ENCODE measurements around the gene GNPNAT1.
"Not testable (repeated sequence)": the region's sequence is repeated elsewhere in the genome, so short reads cannot be mapped to it uniquely, and the experiment has no call there.

The GNPNAT1 gene

GRCh38 chr14:52790011-52790755, 1.2 kb downstream of the GNPNAT1 start:
- no peak for DNase-seq (ENCODE audit: low spot score)

- no peak for DNase-seq (ENCODE audit: low spot score)
Observed at GRCh38 chr14:52789118-52789517, 2.3 kb downstream of the GNPNAT1 start.

DNA sequence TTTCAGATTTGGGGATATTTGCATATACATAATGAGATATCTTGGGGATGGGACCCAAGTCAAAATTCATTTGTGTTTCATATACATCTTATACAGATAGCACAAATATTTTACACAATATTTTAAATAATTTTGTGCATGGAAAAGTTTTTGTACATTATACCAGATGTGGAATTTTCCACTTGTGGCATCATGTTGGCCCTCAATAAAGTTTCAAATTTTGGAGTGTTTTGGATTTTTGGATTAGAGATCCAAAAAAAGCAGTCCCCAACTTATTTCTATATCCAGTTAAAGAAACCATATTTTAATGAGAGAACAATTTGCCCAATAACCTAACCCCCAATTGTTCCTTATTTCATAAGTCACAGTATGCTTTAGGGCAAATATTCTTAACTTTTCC, 4.5 kb downstream of the GNPNAT1 start:
- DNase-seq (ENCODE audit: low spot score) = no peak

DNA sequence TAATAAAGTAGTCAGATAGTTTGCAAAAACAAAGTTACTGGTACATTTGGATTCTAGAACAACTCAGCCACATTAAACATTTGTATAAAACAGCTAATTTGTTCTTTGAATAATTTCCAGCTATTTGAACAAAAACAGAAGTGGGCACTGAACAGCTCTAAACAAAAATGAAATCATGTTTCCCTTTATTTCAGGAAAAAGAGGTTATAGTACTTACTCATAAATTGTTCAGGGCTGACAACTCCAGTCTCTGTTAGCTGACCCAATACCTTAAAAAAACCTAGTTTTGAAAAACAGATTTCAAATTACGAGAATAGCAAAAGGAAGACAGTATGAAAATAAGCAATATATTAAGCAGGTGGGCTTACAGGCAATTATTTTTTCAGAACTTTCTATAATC, 8.2 kb downstream of the GNPNAT1 start:
- DNase-seq (ENCODE audit: low spot score) = no peak

DNA sequence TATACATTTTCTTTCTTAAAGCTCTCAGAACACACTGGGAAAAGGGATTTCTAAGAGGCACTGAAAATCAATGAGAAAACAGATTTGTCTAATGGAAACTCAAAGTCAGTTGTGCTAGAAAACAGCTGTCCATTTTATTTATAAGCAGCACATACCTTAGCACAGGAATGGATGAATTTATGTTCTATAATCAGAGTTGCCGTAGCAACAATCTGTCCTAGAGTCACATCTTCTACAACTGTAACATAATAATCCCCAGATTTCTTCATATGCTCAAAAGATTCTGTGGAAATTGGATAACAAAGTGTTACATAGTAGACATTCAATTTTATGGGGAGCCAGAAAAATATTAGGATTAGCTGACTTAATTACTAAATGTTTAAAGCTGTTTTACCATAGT, 9.8 kb downstream of the GNPNAT1 start:
- DNase-seq (ENCODE audit: low spot score) = no peak

GRCh38 chr14:52780893-52781292, 10.5 kb downstream of the GNPNAT1 start:
- DNase-seq (ENCODE audit: low spot score) = no peak

DNA sequence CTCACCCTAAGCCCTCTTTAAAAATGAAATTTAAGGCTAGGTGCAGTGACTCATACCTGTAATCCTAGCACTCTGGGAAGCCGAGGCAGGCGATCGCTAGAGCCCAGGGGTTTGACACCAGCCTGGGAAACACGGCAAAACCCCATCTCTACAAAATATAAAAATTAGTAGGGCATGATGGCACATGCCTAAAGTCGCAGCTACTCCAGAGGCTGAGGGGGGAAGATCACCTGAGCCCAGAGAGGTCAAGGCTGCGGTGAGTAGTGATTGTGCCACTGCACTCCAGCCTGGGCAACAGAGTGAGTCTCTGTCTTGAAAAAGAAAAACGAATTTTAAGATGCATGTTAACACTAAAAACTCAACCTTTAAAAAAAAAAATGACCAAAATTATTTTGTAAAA, 12.7 kb downstream of the GNPNAT1 start:
- DNase-seq (ENCODE audit: low spot score) = no peak

DNA sequence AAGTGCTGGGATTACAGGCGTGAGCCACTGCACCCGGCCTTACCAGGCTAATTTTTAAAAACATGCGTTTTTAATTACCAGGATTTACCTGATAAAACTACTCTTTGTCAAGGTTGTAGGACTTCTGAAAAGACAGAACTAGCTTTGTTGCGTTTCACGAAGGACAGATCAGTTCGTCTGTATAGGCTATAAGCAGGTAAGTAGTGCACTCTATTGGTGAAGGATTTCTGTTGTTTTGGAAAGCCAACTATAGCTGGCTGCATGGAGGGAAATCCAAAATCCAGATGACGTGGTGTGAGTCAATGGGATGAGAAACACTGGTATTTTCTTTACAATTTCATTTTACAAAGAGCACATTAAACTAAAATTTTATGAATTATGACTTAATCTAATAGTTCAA, 14.6 kb downstream of the GNPNAT1 start:
- DNase-seq (ENCODE audit: low spot score) = no peak

DNA sequence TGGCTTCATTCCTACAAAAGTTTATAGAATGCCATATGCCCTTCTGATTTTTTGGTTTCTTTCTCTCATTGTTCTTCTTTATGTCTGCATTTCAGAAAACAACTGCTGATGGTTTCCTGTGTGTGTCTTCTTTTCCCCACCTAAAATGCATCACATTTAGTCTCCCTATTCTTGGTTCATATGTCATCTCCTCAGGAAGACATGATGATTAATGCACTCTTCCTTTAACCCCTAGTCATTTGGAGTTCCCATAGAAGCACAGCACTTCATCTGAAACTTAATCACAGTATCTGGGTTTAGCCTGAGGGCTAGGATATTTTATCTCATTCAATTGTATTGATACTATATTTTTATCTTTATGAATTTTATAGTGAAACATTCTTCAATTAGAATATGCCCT, 21.5 kb downstream of the GNPNAT1 start:
- no peak for DNase-seq (ENCODE audit: low spot score)

GRCh38 chr14:52767058-52767833, 24.2 kb downstream of the GNPNAT1 start:
- DNase-seq (ENCODE audit: low spot score) = no peak

DNA sequence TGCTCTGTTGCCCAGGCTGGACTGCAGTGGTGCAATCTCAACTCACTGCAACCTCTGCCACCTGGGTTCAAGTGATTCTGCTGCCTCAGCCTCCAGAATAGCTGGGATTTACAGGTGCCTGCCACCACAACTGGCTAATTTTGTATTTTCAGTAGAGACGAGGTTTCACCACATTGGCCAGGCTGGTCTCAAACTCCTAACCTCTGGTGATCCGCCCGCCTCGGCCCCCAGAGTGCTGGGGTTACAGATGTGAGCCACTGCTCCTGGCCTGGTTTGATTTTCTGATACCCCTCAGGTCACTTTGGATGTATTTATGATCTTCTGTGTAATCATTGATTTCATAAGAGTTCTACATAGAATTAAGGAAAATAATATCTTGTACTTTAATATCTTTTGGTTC, 28.5 kb downstream of the GNPNAT1 start:
- DNase-seq (ENCODE audit: low spot score) = not testable (repeated sequence)

DNA sequence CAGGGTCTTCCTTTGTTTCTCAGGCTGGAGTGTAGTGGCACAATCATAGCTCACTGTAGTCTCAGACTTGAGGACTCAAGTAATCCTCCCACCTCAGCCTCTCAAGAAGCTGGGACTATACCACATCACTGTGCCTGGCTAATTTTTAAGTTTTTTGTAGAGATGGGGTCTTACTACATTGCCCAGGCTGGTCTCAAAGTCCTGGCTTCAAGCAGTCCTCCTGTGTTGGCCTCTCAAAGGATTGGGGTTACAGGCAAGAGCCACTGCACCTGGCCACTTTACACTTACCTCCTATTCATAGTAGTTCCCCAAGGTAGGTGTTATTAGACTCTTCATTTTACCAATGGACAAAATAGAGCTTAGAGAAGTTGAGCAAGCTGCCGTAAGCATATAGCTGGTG, 32.3 kb downstream of the GNPNAT1 start:
- no peak for DNase-seq (ENCODE audit: low spot score)

- DNase-seq (ENCODE audit: low spot score) = no peak
Observed at GRCh38 chr14:52755607-52756316, 35.6 kb downstream of the GNPNAT1 start.

- DNase-seq (ENCODE audit: low spot score) = no peak
Observed at GRCh38 chr14:52748647-52749292, 42.6 kb downstream of the GNPNAT1 start.

GRCh38 chr14:52741865-52742264, 49.5 kb downstream of the GNPNAT1 start:
- no peak for DNase-seq (ENCODE audit: low spot score)

DNA sequence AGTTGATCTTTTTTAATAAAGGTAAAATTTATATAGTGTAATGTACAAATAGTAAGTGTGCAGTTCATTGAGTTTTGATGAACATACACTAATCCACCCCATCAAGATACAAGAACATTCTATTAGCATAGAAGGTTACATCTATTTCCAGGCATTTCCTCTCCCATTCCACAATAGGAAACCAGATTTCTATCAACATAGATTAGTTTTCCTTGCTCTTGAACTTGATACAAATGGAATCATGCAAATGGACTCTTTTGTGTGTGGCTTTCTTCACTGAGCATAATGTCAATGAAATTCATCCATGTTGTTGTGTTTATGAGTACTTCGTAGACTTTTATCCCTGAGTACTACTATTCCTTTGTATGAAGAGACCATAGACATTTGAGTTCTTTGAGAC, 50.7 kb downstream of the GNPNAT1 start:
- no peak for DNase-seq (ENCODE audit: low spot score)

GRCh38 chr14:52738409-52738808, 53.0 kb downstream of the GNPNAT1 start:
- DNase-seq (ENCODE audit: low spot score) = no peak

DNA sequence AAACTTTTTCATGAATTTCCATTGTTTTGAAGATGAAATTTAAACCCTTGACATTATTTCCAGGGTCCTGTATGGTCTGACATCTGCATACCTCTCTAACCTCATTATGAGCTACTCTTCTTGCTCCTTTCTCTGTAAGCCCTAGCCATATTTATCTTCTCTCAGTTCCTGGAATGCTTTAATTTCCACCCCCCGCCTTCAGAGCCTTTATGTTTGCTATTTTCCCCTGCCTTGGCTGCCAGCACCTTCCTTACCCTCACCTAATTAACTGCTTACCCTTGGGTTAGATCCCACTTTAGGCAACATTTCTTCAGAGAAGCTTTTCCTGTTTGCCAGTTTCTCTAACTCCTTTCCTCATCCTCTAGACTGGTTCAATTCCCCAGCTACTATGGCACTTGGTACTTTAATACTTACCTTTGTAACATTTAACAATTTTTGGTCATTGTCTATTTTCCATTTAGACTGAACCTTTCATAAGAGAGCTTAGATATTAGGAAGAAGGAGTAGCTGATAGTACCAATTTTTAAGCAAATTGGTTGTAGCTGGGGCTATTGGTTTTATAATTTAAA, 55.4 kb downstream of the GNPNAT1 start:
- no peak for DNase-seq (ENCODE audit: low spot score)

DNA sequence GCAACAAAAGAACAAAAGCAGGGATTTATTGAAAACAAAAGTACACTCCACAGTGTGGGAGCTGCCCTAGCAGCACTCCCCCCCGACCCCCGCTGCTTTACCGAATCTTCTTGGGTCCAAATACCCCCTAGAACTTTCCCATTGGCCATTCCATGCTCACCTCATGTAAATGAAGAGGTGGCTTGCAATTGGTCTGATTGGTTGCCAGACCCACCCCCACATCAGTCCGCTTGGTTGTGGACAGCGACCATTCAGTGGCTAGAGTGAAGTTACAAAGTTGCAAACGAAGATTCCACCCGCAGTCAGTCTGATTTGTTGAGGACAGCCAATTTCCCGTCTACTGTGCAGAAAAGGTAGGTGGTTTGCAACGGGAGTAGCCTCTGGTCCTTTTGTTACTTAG, 57.6 kb downstream of the GNPNAT1 start:
- no peak for DNase-seq (ENCODE audit: low spot score)

GRCh38 chr14:52730709-52731111, 60.7 kb downstream of the GNPNAT1 start:
- no peak for DNase-seq (ENCODE audit: low spot score)

DNA sequence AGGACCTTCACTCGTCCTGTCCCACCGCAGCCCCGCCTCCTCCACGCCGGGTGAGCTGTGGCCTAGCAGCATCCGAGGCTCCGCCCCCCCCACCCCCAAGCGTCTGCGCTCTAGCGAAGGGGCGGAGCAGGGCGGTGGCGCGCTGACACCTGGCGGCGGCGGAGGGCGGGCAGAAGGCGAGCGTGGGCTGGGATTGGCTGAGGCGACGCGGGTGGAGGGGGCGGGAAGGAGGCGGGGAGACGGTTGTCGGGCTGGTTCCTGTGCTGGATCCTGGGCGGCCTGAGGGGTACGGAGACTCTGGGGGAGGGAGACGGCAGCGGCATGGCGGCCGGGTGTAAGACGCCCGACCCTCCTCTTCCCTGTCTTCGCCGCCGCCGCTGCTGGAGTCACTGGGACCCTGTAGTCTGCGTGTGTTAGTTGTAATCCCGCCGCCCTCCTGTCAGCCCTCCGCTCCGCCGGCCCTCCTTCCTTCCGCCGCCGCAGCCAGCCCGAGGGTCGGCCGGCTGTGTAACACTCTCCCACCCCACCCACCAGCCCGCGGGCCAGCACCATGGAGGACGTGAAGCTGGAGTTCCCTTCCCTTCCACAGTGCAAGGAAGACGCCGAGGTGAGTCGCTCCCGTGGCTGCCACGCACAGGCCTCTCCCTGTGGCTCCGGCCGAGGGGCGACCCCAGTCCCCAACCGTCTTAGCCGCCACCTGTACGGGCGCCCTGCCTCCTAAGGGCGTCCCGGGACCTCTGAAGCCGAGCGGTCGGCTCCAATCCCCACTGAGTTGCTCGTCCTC, 61.3 kb downstream of the GNPNAT1 start, which contains the start of gene STYX:
Gene STYX (plus strand): TSS at position 242 of the 784 bp plus-strand sequence. CDS start 309 bp downstream, at position 551.
- DNase-seq (ENCODE audit: low spot score) = peak; percentile 96
